NB4 (cell line): ENCODE results near the gene ACKR4.
"Not testable (repeated sequence)": the region's sequence is repeated elsewhere in the genome, so short reads cannot be mapped to it uniquely, and the experiment has no call there.

Experiments used
- DNase-seq: peaks from one replicate; pipeline ENCODE4 v3.0.0; 2010; ENCODE audit warnings: low read depth
- H3K4me3 ChIP-seq: one replicate; pipeline ENCODE4 v1.5.1; 2011; ENCODE audit warnings: mild to moderate bottlenecking, low read depth, low read length, moderate library complexity
- MYC ChIP-seq: IDR thresholded peaks from 2 replicates; pipeline ENCODE4 v1.6.1; 2011; ENCODE audit warnings: low read depth, low read length
- POLR2A ChIP-seq: IDR thresholded peaks from 2 replicates; pipeline ENCODE4 v1.6.1; 2011; ENCODE audit warnings: mild to moderate bottlenecking; ENCODE audit not compliant: insufficient read length; ENCODE audit errors: extremely low read depth
- TF ChIP-seq, protein P1 (sequence below): IDR thresholded peaks from 2 replicates; pipeline ENCODE4 v1.6.1; 2011; ENCODE audit warnings: low read depth, low read length
- TF ChIP-seq, protein P2 (sequence below): IDR thresholded peaks from one replicate; pipeline ENCODE4 v1.5.1; 2012; ENCODE audit warnings: low read depth, low read length

The ACKR4 gene

DNA sequence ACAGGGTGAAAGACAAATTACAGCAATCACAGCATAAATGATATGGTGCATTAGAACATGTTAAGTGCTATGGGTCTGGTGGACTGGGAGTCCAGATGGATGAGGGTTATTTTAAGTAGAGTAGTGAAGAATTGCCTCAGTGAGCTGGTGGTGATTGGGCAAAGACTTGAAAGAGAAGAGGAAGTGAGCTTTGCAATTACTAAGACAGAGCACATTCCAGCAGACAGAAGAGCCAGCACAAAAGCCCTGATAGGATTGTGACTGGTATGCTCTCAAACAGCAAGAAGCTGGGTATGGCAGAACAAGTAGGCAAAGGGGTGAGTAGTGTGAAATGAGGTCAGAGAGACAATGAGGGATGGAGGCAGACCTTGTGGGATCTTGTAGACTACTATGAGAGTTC lies 2.1 kb upstream of the ACKR4 start:
- peak; percentile 36 for DNase-seq
- TF ChIP-seq, protein P1, sequence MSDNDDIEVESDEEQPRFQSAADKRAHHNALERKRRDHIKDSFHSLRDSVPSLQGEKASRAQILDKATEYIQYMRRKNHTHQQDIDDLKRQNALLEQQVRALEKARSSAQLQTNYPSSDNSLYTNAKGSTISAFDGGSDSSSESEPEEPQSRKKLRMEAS = no peak
- TF ChIP-seq, protein P2, sequence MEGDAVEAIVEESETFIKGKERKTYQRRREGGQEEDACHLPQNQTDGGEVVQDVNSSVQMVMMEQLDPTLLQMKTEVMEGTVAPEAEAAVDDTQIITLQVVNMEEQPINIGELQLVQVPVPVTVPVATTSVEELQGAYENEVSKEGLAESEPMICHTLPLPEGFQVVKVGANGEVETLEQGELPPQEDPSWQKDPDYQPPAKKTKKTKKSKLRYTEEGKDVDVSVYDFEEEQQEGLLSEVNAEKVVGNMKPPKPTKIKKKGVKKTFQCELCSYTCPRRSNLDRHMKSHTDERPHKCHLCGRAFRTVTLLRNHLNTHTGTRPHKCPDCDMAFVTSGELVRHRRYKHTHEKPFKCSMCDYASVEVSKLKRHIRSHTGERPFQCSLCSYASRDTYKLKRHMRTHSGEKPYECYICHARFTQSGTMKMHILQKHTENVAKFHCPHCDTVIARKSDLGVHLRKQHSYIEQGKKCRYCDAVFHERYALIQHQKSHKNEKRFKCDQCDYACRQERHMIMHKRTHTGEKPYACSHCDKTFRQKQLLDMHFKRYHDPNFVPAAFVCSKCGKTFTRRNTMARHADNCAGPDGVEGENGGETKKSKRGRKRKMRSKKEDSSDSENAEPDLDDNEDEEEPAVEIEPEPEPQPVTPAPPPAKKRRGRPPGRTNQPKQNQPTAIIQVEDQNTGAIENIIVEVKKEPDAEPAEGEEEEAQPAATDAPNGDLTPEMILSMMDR = no peak
- TF ChIP-seq MYC (no peak), POLR2A (no peak)
- H3K4me3 ChIP-seq = no peak overlapping the region

DNA sequence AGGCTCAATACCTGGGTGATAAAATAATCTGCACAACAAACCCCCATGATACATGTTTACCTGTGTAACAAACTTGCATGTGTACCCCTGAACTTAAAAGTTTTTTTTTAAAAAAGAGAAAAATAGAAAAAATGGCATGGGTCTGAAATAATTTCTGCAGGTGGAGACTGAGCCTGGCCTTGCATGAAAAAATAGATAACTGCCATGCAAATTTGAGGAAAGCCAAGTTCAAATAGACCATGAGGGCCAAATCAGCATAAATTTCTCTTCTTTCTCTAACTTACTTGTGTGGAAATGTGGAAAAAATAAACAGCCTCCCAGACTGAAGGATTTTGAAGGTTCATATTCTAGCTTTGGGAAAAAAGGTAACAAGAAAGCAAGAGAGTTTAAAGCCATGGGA lies 744 bp upstream of the ACKR4 start:
- TF ChIP-seq MYC = no peak
- TF ChIP-seq, protein P2 = no peak
- TF ChIP-seq POLR2A = no peak
- TF ChIP-seq, protein P1 = no peak

DNA sequence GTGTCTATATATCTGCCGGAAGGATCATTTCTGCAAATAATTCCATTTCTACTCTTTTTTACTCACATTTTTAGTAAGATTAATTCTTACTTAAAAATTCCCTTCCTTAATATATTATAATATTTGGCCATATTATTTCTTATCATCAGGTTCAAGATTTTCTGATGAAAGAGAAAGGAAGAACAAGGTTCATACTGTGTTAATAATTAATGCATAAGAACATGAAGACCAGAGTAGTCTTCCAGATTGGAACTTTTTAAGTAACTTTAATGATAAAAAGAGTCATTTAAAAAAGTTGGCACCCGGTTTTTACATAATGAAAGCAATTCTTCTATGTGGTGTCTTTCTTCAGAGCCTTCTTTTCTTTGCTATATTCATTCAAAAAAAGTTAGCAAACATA lies 590 bp downstream of the ACKR4 start:
- H3K4me3 ChIP-seq = no peak overlapping the region
- DNase-seq = no peak
- TF ChIP-seq, protein P2 = no peak
- TF ChIP-seq POLR2A (no peak), MYC (no peak)
- TF ChIP-seq, protein P1 = no peak

More for the DNA sequence above, 744 bp upstream of the ACKR4 start:
- DNase-seq = no peak
- H3K4me3 ChIP-seq = no peak overlapping the region

DNA sequence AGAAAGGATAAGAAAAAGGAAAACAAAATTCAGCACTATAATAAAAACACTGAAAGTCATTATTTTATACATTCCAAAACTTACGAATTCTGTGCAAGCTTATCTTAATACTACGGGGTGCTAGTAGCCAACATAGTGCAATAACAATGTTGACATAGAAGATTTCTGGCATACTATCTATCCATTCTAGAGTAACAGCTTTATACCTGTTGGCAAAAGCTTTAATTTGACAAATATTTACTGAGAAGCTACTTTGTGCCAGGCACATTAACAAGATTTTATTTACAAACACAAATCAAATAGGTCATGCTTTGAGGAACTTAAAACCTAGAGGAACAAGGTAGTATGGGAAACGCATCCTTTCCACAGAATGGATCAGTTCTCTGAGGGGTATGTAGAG lies 1.1 kb downstream of the ACKR4 start:
- DNase-seq = no peak
- TF ChIP-seq, protein P2 = no peak
- TF ChIP-seq, protein P1 = no peak
- TF ChIP-seq MYC = no peak
- no peak for TF ChIP-seq POLR2A
- no peak overlapping the region for H3K4me3 ChIP-seq

DNA sequence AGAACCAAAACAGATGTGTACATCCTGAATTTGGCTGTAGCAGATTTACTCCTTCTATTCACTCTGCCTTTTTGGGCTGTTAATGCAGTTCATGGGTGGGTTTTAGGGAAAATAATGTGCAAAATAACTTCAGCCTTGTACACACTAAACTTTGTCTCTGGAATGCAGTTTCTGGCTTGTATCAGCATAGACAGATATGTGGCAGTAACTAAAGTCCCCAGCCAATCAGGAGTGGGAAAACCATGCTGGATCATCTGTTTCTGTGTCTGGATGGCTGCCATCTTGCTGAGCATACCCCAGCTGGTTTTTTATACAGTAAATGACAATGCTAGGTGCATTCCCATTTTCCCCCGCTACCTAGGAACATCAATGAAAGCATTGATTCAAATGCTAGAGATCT lies 3.5 kb downstream of the ACKR4 start:
- DNase-seq, H3K4me3 ChIP-seq: not testable (repeated sequence)

DNA sequence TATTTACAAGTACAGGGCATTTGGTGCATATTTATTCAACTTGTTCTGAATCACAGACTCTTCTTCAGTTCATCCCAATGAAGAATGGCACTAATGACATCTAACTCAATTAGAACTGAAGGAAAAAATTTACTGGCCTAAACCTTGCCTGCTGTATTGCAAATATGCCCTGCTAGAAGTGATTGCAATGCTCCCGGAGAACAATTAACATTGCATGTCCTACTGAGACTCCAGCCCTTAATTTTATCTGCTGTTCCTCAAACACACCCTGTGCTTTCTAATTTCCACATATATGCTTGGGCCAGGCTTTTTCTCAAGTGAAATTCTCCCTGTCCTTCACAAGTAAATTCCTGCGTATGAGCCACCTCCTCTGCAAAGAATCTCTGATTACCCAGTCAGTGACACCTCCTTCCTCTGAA lies 8.3 kb downstream of the ACKR4 start:
- DNase-seq = no peak
- no peak for TF ChIP-seq MYC
- TF ChIP-seq, protein P2 = no peak
- TF ChIP-seq, protein P1 = no peak
- no peak for TF ChIP-seq POLR2A
- H3K4me3 ChIP-seq = no peak overlapping the region
